ENCODE measurements around the gene LHPP.

DNA sequence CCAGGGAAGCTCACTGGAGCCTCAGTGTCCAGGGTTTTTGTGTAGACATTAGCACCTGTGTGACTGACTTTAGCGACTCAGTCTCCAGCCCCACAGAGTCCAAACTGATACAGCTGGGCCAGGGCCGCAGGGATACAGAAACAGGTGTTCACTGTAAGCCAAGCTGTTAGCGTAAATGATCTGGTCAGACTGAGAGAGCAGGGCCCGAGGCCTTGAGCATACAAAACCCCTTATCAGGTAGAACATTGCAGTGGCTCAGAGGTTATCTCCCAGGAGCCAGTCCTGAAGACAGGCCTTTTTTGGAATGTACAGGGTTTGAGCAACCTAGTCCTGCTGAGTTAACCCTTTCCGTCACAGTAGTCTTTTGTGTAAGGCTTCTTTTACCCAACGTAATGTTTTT lies 25.0 kb downstream of the LHPP start:
- TF ChIP-seq CTCF (conservative IDR thresholded peaks at IDR 0.05): no peak
- no peak for TF ChIP-seq EZH2 (IDR thresholded peaks at IDR 0.05; ENCODE audit: low read depth)
